Measurements from ENCODE around the gene MPV17L2. TPM values are rescaled to one million over a fixed set of nuclear protein-coding genes. Genes with fewer than 3 reads are reported as not detected.
A peak's percentile ranks its signal among the peaks of the same experiment; 100 is the strongest.

Gene MPV17L2
- total RNA-seq, 1 donor from 2014 or later = 20.9 TPM

DNA sequence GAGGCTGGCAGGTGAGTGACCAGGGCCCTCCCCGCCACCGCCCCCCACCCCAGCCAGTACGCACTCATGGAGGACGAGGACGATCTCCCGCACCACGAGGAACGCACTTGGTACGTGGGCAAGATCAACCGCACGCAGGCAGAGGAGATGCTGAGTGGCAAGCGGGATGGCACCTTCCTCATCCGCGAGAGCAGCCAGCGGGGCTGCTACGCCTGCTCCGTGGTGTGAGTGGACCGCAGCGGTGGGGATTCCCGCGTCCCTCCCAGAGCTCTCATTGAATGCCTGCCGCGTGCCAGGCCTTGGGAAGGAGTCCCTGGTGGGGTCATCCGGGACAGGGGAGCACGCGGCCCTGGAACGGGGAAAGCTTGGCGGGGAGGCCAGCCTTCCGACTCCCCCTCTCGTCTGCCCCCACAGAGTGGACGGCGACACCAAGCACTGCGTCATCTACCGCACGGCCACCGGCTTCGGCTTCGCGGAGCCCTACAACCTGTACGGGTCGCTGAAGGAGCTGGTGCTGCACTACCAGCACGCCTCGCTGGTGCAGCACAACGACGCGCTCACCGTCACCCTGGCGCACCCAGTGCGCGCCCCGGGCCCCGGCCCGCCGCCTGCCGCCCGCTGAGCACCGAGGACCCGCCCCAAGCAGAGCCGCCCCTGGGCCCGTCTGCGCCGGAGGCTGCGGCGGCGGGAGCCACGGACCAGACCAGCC, 24.2 kb upstream of the MPV17L2 start:
- peaks cover 22% of the 10 kb centered on the region for H3K36me3 Mint-ChIP-seq (ENCODE audit: low read depth)

GRCh38 chr19:18170714-18171255, 22.2 kb upstream of the MPV17L2 start:
- intact Hi-C loops (cut with micrococcal nuclease) = no loop called here
- no peaks in the 10 kb centered on the region for H3K9me3 Mint-ChIP-seq
- peaks cover 21% of the 10 kb centered on the region for H3K4me1 Mint-ChIP-seq
- no peak for DNase-seq
- peaks cover 23% of the 10 kb centered on the region for H3K36me3 Mint-ChIP-seq (ENCODE audit: low read depth)
- H3K27ac Mint-ChIP-seq = no peak overlapping the region
- H3K27me3 Mint-ChIP-seq = no peaks in the 10 kb centered on the region
- H3K4me3 Mint-ChIP-seq = no peak overlapping the region

More for the DNA sequence above, 24.2 kb upstream of the MPV17L2 start:
- Mint-ChIP-seq H3K4me3 (no peak overlapping the region), H3K27me3 (no peaks in the 10 kb centered on the region), H3K4me1 (peaks cover 9% of the 10 kb centered on the region), H3K9me3 (no peaks in the 10 kb centered on the region), H3K27ac (no peak overlapping the region)
- intact Hi-C loops (cut with micrococcal nuclease) = loop anchor here (2.0 to 5.0 kb wide), 2 partner anchors 56 to 162 kb away; partner anchors contain the start of gene ARRDC2
- DNase-seq = no peak

DNA sequence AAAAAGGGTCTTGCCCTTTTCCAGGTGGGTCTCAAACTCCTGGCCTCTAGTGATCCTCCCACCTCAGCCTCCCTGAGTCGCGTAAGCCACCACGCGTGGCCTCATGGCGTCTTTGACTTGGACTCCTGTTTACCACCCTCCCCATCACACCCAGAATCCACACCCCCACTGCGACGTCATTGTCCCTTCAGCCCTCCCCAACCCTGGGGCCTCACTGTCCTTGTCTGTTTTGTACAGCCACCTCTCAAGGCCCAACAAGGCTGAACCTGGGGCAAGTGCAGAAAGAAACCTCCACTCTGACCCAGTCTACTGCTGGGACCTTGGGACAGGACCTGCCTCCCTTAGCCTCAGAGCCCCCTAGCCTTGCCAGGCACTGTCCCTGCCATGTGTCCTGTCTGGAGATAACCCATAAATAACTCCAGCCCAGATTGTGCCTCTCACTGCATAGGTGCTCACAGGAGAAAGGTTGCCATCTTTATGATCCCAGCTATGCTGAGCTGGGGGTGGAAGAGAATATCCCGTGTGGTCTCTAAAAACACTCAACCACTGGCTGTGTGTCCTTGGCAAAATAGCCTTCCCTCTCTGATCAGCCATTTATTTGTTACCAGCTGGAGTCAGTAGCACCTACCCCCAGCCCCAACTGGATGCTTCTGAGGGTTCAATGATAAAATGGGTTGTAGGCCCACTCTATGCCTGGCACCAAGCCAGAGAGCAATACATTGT, 21.3 kb upstream of the MPV17L2 start:
- no peak for DNase-seq
- peak overlapping the region; percentile 69 for H3K27ac Mint-ChIP-seq
- intact Hi-C loops (cut with micrococcal nuclease) = no loop called here
- H3K4me1 Mint-ChIP-seq = peaks cover 26% of the 10 kb centered on the region
- H3K36me3 Mint-ChIP-seq (ENCODE audit: low read depth) = peaks cover 26% of the 10 kb centered on the region
- no peaks in the 10 kb centered on the region for H3K9me3 Mint-ChIP-seq
- H3K4me3 Mint-ChIP-seq = no peak overlapping the region
- no peaks in the 10 kb centered on the region for H3K27me3 Mint-ChIP-seq

DNA sequence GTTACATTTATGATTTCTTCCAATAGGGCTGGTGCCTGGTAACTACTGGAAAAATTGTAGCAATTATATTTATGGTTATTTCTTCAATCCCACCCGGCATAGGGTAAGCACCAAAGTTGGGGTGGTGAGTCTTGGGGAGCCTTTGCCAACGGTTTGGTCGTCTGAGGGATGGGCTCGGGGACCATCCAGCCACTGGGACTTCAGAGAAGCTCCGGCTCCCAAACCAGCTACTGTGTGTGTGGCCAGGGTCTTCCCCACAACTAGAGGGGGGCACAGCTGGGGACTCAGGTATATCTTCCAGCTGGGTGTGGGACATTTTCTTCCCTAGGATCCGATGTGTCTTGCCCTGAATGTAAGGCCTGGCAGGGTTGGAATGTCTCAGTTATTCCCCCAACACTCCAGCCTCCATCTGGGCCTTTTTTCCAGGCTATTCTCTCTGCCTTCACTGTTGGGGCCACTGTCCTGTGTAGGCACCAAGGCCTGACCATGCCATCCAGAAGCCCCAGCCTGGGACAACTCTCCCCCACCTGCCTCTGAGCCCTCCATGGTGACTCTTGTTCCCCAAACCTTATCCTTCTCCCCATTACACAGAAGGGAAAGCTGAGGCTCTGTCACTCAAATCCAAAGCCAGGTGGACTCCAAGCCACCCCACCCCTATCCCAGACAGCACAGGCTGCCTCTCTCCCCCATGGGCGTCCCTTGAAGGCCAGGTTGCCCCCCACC, 20.5 kb upstream of the MPV17L2 start:
- Mint-ChIP-seq H3K27ac (no peak overlapping the region), H3K36me3 (ENCODE audit: low read depth) (peaks cover 30% of the 10 kb centered on the region), H3K27me3 (no peaks in the 10 kb centered on the region), H3K4me3 (peak overlapping the region; percentile 50), H3K9me3 (no peaks in the 10 kb centered on the region), H3K4me1 (peaks cover 26% of the 10 kb centered on the region)
- intact Hi-C loops (cut with micrococcal nuclease) = no loop called here
- DNase-seq = no peak

- intact Hi-C loops (cut with micrococcal nuclease) = no loop called here
- no peaks in the 10 kb centered on the region for H3K9me3 Mint-ChIP-seq
- DNase-seq = no peak
- peaks cover 24% of the 10 kb centered on the region for H3K4me1 Mint-ChIP-seq
- H3K27ac Mint-ChIP-seq = peak overlapping the region; percentile 85
- H3K36me3 Mint-ChIP-seq (ENCODE audit: low read depth) = peaks cover 33% of the 10 kb centered on the region
- H3K27me3 Mint-ChIP-seq = no peaks in the 10 kb centered on the region
- peak overlapping the region; percentile 89 for H3K4me3 Mint-ChIP-seq
These were observed 19.9 kb upstream of the MPV17L2 start for GRCh38 chr19:18173054-18173571.

DNA sequence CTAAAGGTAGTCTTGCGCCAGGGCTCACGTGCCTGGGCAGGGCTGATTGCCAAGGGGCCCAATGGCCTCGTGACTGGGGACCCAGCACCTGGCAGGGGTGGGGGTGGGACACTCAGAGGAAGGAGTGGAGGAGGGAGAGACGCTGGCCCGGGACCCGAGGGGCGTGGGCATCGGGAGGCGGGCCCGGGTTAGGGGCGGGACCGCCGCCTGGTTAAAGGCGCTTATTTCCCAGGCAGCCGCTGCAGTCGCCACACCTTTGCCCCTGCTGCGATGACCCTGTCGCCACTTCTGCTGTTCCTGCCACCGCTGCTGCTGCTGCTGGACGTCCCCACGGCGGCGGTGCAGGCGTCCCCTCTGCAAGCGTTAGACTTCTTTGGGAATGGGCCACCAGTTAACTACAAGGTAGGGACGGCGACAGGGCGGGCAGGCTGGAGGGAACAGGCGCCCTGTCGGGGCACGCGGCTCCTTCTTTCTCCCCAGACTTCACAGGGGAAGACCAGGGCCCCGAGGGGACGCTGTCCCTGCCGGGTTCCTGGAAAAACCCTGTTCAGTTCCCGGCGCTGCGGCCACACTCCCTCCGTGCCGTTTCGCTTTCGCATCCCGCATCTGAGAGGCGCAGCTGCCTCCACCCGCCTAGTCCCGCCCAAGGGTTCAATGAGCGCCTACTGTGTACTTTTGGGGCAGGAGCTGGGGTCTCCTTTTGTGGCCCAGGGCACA, 19.3 kb upstream of the MPV17L2 start, which contains the start of gene IFI30:
IFI30 (plus strand) TSS at position 242 of the 717 bp plus-strand sequence; CDS start at position 271, 29 bp downstream.
- H3K4me1 Mint-ChIP-seq = peaks cover 23% of the 10 kb centered on the region
- peak; percentile 92 for DNase-seq
- peaks cover 33% of the 10 kb centered on the region for H3K36me3 Mint-ChIP-seq (ENCODE audit: low read depth)
- peak within 1 kb of the TSS; percentile 89 for H3K4me3 Mint-ChIP-seq
- no peaks in the 10 kb centered on the region for H3K27me3 Mint-ChIP-seq
- H3K9me3 Mint-ChIP-seq = no peaks in the 10 kb centered on the region
- intact Hi-C loops (cut with micrococcal nuclease) = no loop called here
- H3K27ac Mint-ChIP-seq = peak within 1 kb of the TSS; percentile 85

DNA sequence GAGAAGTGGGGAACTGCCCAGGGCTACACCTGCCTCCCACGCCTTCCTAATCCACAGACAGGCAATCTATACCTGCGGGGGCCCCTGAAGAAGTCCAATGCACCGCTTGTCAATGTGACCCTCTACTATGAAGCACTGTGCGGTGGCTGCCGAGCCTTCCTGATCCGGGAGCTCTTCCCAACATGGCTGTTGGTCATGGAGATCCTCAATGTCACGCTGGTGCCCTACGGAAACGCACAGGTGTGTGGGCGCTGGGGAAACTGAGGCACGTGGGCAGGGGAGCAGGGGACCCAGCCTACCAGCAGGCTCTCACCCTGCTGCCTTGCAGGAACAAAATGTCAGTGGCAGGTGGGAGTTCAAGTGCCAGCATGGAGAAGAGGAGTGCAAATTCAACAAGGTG, 18.0 kb upstream of the MPV17L2 start:
- peak overlapping the region; percentile 89 for H3K4me3 Mint-ChIP-seq
- no peak overlapping the region for H3K27ac Mint-ChIP-seq
- no peak for DNase-seq
- intact Hi-C loops (cut with micrococcal nuclease) = no loop called here
- no peaks in the 10 kb centered on the region for H3K27me3 Mint-ChIP-seq
- peaks cover 23% of the 10 kb centered on the region for H3K4me1 Mint-ChIP-seq
- no peaks in the 10 kb centered on the region for H3K9me3 Mint-ChIP-seq
- peaks cover 32% of the 10 kb centered on the region for H3K36me3 Mint-ChIP-seq (ENCODE audit: low read depth)

GRCh38 chr19:18176367-18177310, 16.4 kb upstream of the MPV17L2 start:
- Mint-ChIP-seq H3K27me3 (no peaks in the 10 kb centered on the region), H3K4me3 (no peak overlapping the region), H3K4me1 (peaks cover 23% of the 10 kb centered on the region), H3K9me3 (no peaks in the 10 kb centered on the region), H3K27ac (no peak overlapping the region), H3K36me3 (ENCODE audit: low read depth) (peaks cover 27% of the 10 kb centered on the region)
- intact Hi-C loops (cut with micrococcal nuclease) = no loop called here
- no peak for DNase-seq

- intact Hi-C loops (cut with micrococcal nuclease) = no loop called here
- Mint-ChIP-seq H3K27ac (no peak overlapping the region), H3K27me3 (no peaks in the 10 kb centered on the region), H3K9me3 (no peaks in the 10 kb centered on the region), H3K36me3 (ENCODE audit: low read depth) (peaks cover 25% of the 10 kb centered on the region), H3K4me1 (peaks cover 9% of the 10 kb centered on the region), H3K4me3 (no peak overlapping the region)
- DNase-seq = no peak
These were observed 13.1 kb upstream of the MPV17L2 start for GRCh38 chr19:18179957-18180356.

DNA sequence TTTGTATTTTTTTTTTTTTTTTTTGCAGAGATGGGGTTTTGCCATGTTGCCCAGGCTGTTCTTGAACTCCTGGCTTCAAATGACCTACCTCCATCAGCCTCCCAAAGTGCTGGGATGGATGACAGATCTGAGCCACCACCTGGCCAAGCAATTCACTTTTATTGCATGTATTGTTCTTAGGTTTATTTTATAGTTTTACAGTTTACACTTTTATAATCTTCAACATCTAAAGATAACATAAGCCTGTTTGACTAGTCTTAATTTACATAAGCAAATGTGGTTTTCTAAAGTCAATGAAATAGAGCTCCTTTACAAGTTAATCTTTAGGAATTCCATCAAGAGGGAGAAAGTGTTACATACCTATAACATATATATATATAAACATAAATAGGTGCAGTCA, 9.5 kb upstream of the MPV17L2 start:
- DNase-seq = no peak
- H3K36me3 Mint-ChIP-seq (ENCODE audit: low read depth) = peaks cover 2% of the 10 kb centered on the region
- no peak overlapping the region for H3K4me3 Mint-ChIP-seq
- no peaks in the 10 kb centered on the region for H3K27me3 Mint-ChIP-seq
- no peaks in the 10 kb centered on the region for H3K9me3 Mint-ChIP-seq
- intact Hi-C loops (cut with micrococcal nuclease) = no loop called here
- H3K27ac Mint-ChIP-seq = no peak overlapping the region
- no peaks in the 10 kb centered on the region for H3K4me1 Mint-ChIP-seq

DNA sequence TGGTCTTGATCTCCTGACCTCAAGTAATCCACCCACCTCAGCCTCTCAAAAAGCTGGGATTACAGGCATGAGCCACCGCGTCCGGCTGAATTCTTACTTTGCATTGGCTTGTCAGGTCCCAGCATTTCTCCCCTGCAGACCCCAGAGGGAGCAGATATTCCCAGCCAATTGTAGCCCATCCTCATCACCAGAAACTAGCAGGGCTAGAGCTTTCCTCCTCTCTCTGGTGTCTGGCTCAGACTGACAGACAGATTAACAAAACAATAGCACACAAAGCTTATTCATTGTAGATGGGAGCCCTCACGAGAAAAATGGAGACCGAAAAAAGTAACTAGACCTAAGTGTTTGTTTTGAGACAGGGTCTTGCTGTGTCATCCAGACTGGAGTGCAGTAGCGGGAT, 7.5 kb upstream of the MPV17L2 start:
- Mint-ChIP-seq H3K36me3 (ENCODE audit: low read depth) (no peaks in the 10 kb centered on the region), H3K4me3 (no peak overlapping the region), H3K9me3 (no peaks in the 10 kb centered on the region), H3K4me1 (no peaks in the 10 kb centered on the region), H3K27ac (no peak overlapping the region), H3K27me3 (no peaks in the 10 kb centered on the region)
- DNase-seq = no peak
- intact Hi-C loops (cut with micrococcal nuclease) = no loop called here

GRCh38 chr19:18190278-18190677, 2.7 kb upstream of the MPV17L2 start:
- intact Hi-C loops (cut with micrococcal nuclease) = no loop called here
- peaks cover 3% of the 10 kb centered on the region for H3K36me3 Mint-ChIP-seq (ENCODE audit: low read depth)
- H3K27me3 Mint-ChIP-seq = no peaks in the 10 kb centered on the region
- H3K4me1 Mint-ChIP-seq = peaks cover 21% of the 10 kb centered on the region
- H3K9me3 Mint-ChIP-seq = no peaks in the 10 kb centered on the region
- no peak overlapping the region for H3K4me3 Mint-ChIP-seq
- no peak overlapping the region for H3K27ac Mint-ChIP-seq
- no peak for DNase-seq

Data from activated CD4-positive, alpha-beta T cell treated with anti-CD3 and anti-CD28 coated beads, Interleukin-2, amount 10 ng/mL, durations not matched to agents 24 days and 14 days (primary cell).